BE2C (cell line): ENCODE results near the gene CYP4F3.

Experiments
- DNase-seq: peaks from one replicate; pipeline ENCODE4 v3.0.0-alpha.2; 2020
- H3K27me3 ChIP-seq: fragments of 250-450 bp; sonication (Bioruptor Pico); 2 replicates; pipeline ENCODE4 v1.5.1; 2020; ENCODE audit warnings: mild to moderate bottlenecking
- H3K36me3 ChIP-seq: fragments of 250-450 bp; sonication (Bioruptor Pico); 2 replicates; pipeline ENCODE4 v1.5.1; 2020; ENCODE audit warnings: mild to moderate bottlenecking
- H3K4me1 ChIP-seq: fragments of 250-450 bp; sonication (Bioruptor Pico); 2 replicates; pipeline ENCODE4 v1.5.1; 2020
- H3K4me3 ChIP-seq: 2 replicates; pipeline ENCODE4 v1.5.1; 2011; ENCODE audit warnings: low read depth, low read length
- H3K9me3 ChIP-seq: fragments of 250-450 bp; sonication (Bioruptor Pico); 2 replicates; pipeline ENCODE4 v1.5.1; 2020
- TF ChIP-seq, protein P1 (sequence below): IDR thresholded peaks from 2 replicates; pipeline ENCODE4 v1.5.1; 2012; ENCODE audit warnings: mild to moderate bottlenecking, low read depth, low read length

CYP4F3 gene

DNA sequence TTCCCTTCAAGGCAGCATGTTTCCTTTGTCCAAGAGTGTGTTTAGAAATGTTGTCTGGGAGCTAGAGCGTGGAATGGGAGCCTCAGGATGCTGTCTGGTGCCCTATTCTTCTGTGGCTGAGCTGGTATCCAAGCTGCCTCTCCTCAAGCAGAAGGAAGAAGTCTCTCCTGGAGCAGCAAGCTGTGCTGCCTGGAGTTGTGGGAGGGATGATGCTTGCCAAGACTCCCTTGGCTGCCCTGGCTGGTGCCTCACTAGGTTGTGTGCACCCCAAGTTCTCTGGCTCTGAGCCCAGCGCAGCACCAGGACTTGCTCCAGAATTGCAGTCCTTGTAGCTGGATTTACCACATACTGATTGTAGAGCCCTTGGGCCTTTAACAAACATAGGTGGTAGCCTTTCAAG is 4.7 kb upstream of the CYP4F3 start:
- TF ChIP-seq, protein P1, sequence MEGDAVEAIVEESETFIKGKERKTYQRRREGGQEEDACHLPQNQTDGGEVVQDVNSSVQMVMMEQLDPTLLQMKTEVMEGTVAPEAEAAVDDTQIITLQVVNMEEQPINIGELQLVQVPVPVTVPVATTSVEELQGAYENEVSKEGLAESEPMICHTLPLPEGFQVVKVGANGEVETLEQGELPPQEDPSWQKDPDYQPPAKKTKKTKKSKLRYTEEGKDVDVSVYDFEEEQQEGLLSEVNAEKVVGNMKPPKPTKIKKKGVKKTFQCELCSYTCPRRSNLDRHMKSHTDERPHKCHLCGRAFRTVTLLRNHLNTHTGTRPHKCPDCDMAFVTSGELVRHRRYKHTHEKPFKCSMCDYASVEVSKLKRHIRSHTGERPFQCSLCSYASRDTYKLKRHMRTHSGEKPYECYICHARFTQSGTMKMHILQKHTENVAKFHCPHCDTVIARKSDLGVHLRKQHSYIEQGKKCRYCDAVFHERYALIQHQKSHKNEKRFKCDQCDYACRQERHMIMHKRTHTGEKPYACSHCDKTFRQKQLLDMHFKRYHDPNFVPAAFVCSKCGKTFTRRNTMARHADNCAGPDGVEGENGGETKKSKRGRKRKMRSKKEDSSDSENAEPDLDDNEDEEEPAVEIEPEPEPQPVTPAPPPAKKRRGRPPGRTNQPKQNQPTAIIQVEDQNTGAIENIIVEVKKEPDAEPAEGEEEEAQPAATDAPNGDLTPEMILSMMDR: no peak
- no peak for DNase-seq
- Histone ChIP-seq H3K4me3 (no peak overlapping the region), H3K27me3 (no peaks in the 10 kb centered on the region), H3K4me1 (no peaks in the 10 kb centered on the region), H3K9me3 (no peaks in the 10 kb centered on the region), H3K36me3 (no peaks in the 10 kb centered on the region)

DNA sequence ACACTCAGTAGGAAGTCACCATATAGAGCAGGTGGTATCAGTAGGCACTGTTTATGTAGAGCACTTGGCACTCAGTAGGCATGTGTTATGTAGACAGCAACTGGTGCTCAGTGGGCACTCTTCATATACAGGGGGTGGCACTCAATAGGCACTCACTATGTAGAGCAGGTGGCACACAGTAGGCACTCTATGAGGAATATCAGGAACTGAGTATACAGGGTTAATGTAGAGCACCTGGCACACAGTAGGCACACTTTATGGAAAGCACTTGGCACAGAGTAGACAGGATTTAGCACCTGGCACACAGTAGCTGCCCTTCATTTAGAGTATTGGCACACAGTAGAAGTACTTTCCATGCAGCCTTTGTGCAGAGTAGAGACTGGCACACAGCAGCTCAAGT is 1.1 kb upstream of the CYP4F3 start:
- Histone ChIP-seq H3K27me3 (no peaks in the 10 kb centered on the region), H3K4me3 (no peak overlapping the region), H3K4me1 (no peaks in the 10 kb centered on the region), H3K9me3 (no peaks in the 10 kb centered on the region), H3K36me3 (no peaks in the 10 kb centered on the region)
- TF ChIP-seq, protein P1: no peak
- DNase-seq: no peak

DNA sequence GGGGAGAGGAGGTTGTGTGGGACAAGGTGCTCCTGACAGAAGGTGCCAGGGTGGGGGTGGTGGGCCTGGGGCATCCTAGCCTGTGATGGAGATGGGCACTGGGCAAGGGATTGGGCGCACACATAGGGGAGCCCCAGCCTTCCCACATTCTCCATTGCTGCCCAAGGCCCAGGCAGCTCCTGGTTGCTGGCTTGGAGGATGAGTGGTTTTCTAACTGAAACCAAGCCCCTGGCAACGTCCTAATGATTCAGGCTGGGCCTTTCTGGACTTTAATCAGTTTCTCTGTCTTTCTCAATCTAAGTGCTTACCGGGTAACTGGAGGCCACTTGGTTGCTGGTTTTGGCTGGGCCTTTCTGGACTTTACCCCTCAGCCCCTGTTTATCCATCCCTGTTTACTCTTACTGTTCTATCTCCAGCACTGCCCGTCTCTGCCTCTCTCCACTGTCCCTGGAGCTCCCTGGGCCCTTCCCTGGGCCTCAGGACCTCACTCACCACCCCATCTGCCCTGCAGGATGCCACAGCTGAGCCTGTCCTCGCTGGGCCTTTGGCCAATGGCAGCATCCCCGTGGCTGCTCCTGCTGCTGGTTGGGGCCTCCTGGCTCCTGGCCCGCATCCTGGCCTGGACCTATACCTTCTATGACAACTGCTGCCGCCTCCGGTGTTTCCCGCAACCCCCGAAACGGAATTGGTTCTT is 354 bp downstream of the CYP4F3 start:
- DNase-seq: no peak
- Histone ChIP-seq H3K4me3 (no peak overlapping the region), H3K27me3 (no peaks in the 10 kb centered on the region), H3K9me3 (no peaks in the 10 kb centered on the region), H3K4me1 (no peaks in the 10 kb centered on the region), H3K36me3 (no peaks in the 10 kb centered on the region)
- TF ChIP-seq, protein P1: no peak

DNA sequence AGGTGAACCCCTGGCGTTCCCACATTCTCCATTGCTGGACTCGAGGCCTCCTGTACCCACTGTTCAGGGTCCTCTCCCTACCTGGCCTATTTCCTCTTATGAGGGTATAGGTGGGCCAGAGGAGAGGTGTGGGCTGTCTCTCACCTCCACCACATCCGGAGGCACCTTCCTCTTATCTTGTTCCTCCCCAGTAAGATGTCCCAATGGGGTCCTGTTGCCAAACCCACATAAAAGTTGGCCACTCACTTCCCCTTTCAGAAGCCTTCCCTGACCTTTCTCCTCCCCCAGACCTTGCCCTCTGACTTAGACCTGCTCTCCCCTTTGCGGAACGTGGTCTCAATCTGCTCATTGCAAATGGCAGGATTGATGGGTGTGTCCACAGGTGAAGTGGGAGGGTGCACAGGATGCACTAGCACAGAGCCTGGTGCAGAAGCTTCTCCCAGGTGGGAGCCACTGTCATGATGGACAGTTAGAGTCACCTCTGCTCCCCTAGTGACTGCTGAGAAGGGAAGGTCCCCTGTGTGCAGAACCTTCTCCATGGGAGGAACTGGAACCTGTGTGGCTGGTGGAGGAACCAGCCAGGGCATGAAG is 1.3 kb downstream of the CYP4F3 start:
- Histone ChIP-seq H3K4me1 (no peaks in the 10 kb centered on the region), H3K36me3 (no peaks in the 10 kb centered on the region), H3K27me3 (no peaks in the 10 kb centered on the region), H3K4me3 (no peak overlapping the region), H3K9me3 (no peaks in the 10 kb centered on the region)
- DNase-seq: no peak
- TF ChIP-seq, protein P1: no peak

DNA sequence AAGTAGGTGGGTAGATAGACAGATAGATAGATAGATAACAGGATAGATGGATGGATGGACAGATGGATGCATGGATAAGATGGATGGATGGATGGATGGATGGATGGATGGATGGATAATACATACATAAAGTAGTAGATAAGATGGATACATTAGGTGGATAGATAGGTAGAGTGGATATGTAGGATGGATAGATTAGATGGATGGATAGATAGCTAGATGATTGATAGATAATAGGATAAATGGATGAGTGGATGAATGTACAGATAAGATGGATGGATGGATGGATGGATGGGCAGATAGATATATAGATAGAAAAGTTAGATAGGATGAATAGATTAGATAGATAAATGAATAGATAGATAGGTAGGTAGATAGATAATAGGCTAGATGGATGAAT is 2.1 kb downstream of the CYP4F3 start:
- TF ChIP-seq, protein P1: no peak
- H3K4me1 ChIP-seq: no peaks in the 10 kb centered on the region
- no peaks in the 10 kb centered on the region for H3K9me3 ChIP-seq
- H3K27me3 ChIP-seq: no peaks in the 10 kb centered on the region
- H3K4me3 ChIP-seq: no peak overlapping the region
- DNase-seq: no peak
- H3K36me3 ChIP-seq: no peaks in the 10 kb centered on the region

DNA sequence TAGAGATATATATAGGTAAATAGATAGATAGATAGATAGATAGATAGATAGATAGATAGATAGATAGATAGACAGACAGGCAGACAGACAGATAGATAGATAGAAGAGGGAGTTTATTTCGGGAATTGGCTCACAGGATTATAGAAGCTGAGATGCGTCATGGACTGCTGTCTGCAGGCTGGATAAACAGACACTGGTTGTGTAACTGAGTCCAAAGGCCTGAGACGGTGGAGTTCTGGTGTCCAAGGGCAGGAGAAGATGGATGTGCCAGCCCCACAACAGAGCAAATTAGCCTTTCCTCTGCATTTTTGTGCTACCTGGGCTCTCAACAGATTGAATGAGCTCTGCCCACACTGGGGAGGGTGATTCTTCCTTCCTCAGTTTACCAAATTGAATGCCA is 2.7 kb downstream of the CYP4F3 start:
- no peak for DNase-seq
- Histone ChIP-seq H3K4me3 (no peak overlapping the region), H3K36me3 (no peaks in the 10 kb centered on the region), H3K9me3 (no peaks in the 10 kb centered on the region), H3K4me1 (no peaks in the 10 kb centered on the region), H3K27me3 (no peaks in the 10 kb centered on the region)
- TF ChIP-seq, protein P1: no peak
